HepG2 (cell line): Measurements from ENCODE around the gene DNLZ. TPM values are rescaled to one million over a fixed set of nuclear protein-coding genes. Genes with fewer than 3 reads are reported as not detected.

ENCODE experiments used
- CBX2 ChIP-seq, 2 experiments: fragments of 200-600 bp in 1 of 2; sonication (generic); formaldehyde crosslinking in 1 of 2; IDR thresholded peaks; 2 replicates each; pipeline versions ENCODE4 v1.7.0 to v1.8.1; 2018 to 2022; ENCODE audit warnings: low read depth in 2 of 2, low read length in 1 of 2, mild to moderate bottlenecking in 1 of 2, missing genetic modification reagents in 1 of 2
- CHD2 ChIP-seq: IDR thresholded peaks from 2 replicates; pipeline ENCODE4 v1.6.1; 2011; ENCODE audit warnings: low read depth, low read length, improper control_type of control experiment
- GABPB1 ChIP-seq: IDR thresholded peaks from 2 replicates; pipeline ENCODE4 v1.6.1; 2016; ENCODE audit warnings: mild to moderate bottlenecking, missing genetic modification reagents, moderate library complexity, missing compliant biosample characterization
- GLI4 ChIP-seq: sonication (generic); formaldehyde crosslinking; IDR thresholded peaks from 2 replicates; pipeline ENCODE4 v1.5.1; 2020; ENCODE audit warnings: missing genetic modification reagents, mild to moderate bottlenecking, moderate library complexity, borderline replicate concordance
- GPN1 ChIP-seq: sonication (generic); formaldehyde crosslinking; IDR thresholded peaks from 2 replicates; pipeline ENCODE4 v1.5.1; 2020; ENCODE audit warnings: missing genetic modification reagents, borderline replicate concordance
- KDM5B ChIP-seq: sonication (generic); formaldehyde crosslinking; IDR thresholded peaks from 2 replicates; pipeline ENCODE4 v1.4.0; 2020; ENCODE audit warnings: missing genetic modification reagents, mild to moderate bottlenecking, borderline replicate concordance
- MAFG ChIP-seq: sonication (generic); formaldehyde crosslinking; IDR thresholded peaks from 2 replicates; pipeline ENCODE4 v1.5.1; 2020; ENCODE audit warnings: mild to moderate bottlenecking, missing genetic modification reagents
- MTF1 ChIP-seq: sonication (generic); formaldehyde crosslinking; IDR thresholded peaks from 2 replicates; pipeline ENCODE4 v1.5.0; 2020; ENCODE audit warnings: missing genetic modification reagents
- NONO ChIP-seq, 2 experiments: fragments of 450-650 bp in 1 of 2; sonication (generic) in 1 of 2; formaldehyde crosslinking in 1 of 2; IDR thresholded peaks in 1 of 2; conservative IDR thresholded peaks in 1 of 2; 2 replicates each; pipeline versions ENCODE4 v1.6.1 to v1.8.0; 2017 to 2022; ENCODE audit warnings: mild to moderate bottlenecking in 1 of 2, missing genetic modification reagents in 1 of 2, moderate library complexity in 1 of 2
- PCBP2 ChIP-seq: fragments of 200-400 bp; formaldehyde crosslinking; optimal IDR thresholded peaks from 2 replicates; pipeline ENCODE3; 2018; ENCODE audit warnings: low read length, low read depth; ENCODE audit not compliant: poor library complexity, severe bottlenecking
- PTBP1 ChIP-seq: fragments of 200-400 bp; formaldehyde crosslinking; IDR thresholded peaks from 2 replicates; pipeline ENCODE4 v1.6.1; 2018; ENCODE audit warnings: low read length, low read depth; ENCODE audit not compliant: poor library complexity, severe bottlenecking
- RBM39 ChIP-seq: fragments of 200-400 bp; formaldehyde crosslinking; IDR thresholded peaks from one replicate; pipeline ENCODE4 v1.6.1; 2018; ENCODE audit warnings: antibody characterized with exemption, mild to moderate bottlenecking, low read depth, low read length; ENCODE audit not compliant: poor library complexity, severe bottlenecking
- SOX5 ChIP-seq: IDR thresholded peaks from 2 replicates; pipeline ENCODE4 v1.6.1; 2016; ENCODE audit warnings: borderline replicate concordance
- U2AF2 ChIP-seq: fragments of 200-400 bp; formaldehyde crosslinking; IDR thresholded peaks from 2 replicates; pipeline ENCODE4 v1.6.1; 2017; ENCODE audit warnings: low read depth, mild to moderate bottlenecking, low read length
- ZBTB20 ChIP-seq: sonication (generic); formaldehyde crosslinking; IDR thresholded peaks from 2 replicates; pipeline ENCODE4 v1.8.1; 2023; ENCODE audit warnings: missing genetic modification reagents, low read depth, mild to moderate bottlenecking, borderline replicate concordance
- ZFP41 ChIP-seq: sonication (generic); formaldehyde crosslinking; IDR thresholded peaks from 2 replicates; pipeline ENCODE4 v1.4.0; 2020; ENCODE audit warnings: mild to moderate bottlenecking, missing genetic modification reagents, borderline replicate concordance
- ZNF18 ChIP-seq: sonication (generic); formaldehyde crosslinking; IDR thresholded peaks from 2 replicates; pipeline ENCODE4 v1.8.0; 2022; ENCODE audit warnings: mild to moderate bottlenecking, missing genetic modification reagents; ENCODE audit not compliant: insufficient replicate concordance
- ZNF280B ChIP-seq: sonication (generic); formaldehyde crosslinking; IDR thresholded peaks from 2 replicates; pipeline ENCODE4 v1.5.0; 2020; ENCODE audit warnings: missing genetic modification reagents, mild to moderate bottlenecking, borderline replicate concordance
- ZNF30 ChIP-seq: sonication (generic); formaldehyde crosslinking; IDR thresholded peaks from 2 replicates; pipeline ENCODE4 v1.5.0; 2020; ENCODE audit warnings: mild to moderate bottlenecking, missing genetic modification reagents
- ZNF660 ChIP-seq: sonication (generic); formaldehyde crosslinking; IDR thresholded peaks from 2 replicates; pipeline ENCODE4 v1.5.1; 2020; ENCODE audit warnings: mild to moderate bottlenecking, low read depth, missing genetic modification reagents, borderline replicate concordance
- ZNF674 ChIP-seq: sonication (generic); formaldehyde crosslinking; IDR thresholded peaks from 2 replicates; pipeline ENCODE4 v1.5.0; 2020; ENCODE audit warnings: low read depth, mild to moderate bottlenecking, missing genetic modification reagents
- ZNF891 ChIP-seq: sonication (generic); formaldehyde crosslinking; IDR thresholded peaks from 2 replicates; pipeline ENCODE4 v1.5.0; 2020; ENCODE audit warnings: mild to moderate bottlenecking, missing genetic modification reagents
- polyA plus RNA-seq, 8 experiments: library from polyadenylated mRNA; depleted of rRNA in 3 of 8; stranded (reverse) in 7 of 8; unstranded in 1 of 8; fragments of >200 nt; fragmentation: Illumina TruSeq in 4 of 8; extraction: Trizol in 4 of 8; gene quantifications; 2 replicates each; pipeline versions ENCODE4 v1.2.1 to v1.2.3, GENCODE V29; 2011 to 2016; ENCODE audit warnings: low read depth in 4 of 8, missing spikeins in 1 of 8, mixed read lengths in 1 of 8; ENCODE audit not compliant: insufficient read depth in 1 of 8
- total RNA-seq, 5 experiments: library from RNA; depleted of rRNA; stranded (reverse); fragments of >200 nt; fragmentation: Illumina TruSeq; extraction: Trizol; gene quantifications; 2 replicates each; pipeline ENCODE4 v1.2.3, GENCODE V29; 2016; ENCODE audit warnings: low read depth in 1 of 5
- TF ChIP-seq, protein P1 (sequence below): sonication (generic); formaldehyde crosslinking; IDR thresholded peaks from 2 replicates; pipeline ENCODE4 v1.4.0; 2020; ENCODE audit warnings: missing genetic modification reagents, borderline replicate concordance

The DNLZ gene
- total and polyA plus RNA-seq, 2 of the 13 experiments (the other 11 are each of a cell fraction or from before 2014, with no cell fraction given) = 3.4 to 8.0 TPM

GRCh38 chr9:136363106-136363948 lies at the start of gene DNLZ (continued):
- peak; percentile 68 for TF ChIP-seq ZNF18 (CRISPR knock-in tag)
- TF ChIP-seq CHD2 = no peak
- TF ChIP-seq, protein P1, sequence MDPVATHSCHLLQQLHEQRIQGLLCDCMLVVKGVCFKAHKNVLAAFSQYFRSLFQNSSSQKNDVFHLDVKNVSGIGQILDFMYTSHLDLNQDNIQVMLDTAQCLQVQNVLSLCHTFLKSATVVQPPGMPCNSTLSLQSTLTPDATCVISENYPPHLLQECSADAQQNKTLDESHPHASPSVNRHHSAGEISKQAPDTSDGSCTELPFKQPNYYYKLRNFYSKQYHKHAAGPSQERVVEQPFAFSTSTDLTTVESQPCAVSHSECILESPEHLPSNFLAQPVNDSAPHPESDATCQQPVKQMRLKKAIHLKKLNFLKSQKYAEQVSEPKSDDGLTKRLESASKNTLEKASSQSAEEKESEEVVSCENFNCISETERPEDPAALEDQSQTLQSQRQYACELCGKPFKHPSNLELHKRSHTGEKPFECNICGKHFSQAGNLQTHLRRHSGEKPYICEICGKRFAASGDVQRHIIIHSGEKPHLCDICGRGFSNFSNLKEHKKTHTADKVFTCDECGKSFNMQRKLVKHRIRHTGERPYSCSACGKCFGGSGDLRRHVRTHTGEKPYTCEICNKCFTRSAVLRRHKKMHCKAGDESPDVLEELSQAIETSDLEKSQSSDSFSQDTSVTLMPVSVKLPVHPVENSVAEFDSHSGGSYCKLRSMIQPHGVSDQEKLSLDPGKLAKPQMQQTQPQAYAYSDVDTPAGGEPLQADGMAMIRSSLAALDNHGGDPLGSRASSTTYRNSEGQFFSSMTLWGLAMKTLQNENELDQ (CRISPR knock-in tag) = no peak
- TF ChIP-seq GABPB1 (CRISPR knock-in tag) = peak; percentile 94
- TF ChIP-seq PTBP1 = no peak
- TF ChIP-seq ZBTB20 = no peak
- TF ChIP-seq ZNF280B (CRISPR knock-in tag) = no peak; the same call in 1 of the 2 replicates
- no peak for TF ChIP-seq ZNF30 (CRISPR knock-in tag)
- no peak for TF ChIP-seq PCBP2
- TF ChIP-seq ZFP41 (CRISPR knock-in tag) = no peak
- TF ChIP-seq MTF1 (CRISPR knock-in tag) = peak; percentile 81; the same call in 1 of the 2 replicates
- TF ChIP-seq GPN1 = no peak
- TF ChIP-seq SOX5 (CRISPR knock-in tag) = 0 out of 2 replicates have a peak, but pooled peaks have one; percentile 19
- TF ChIP-seq U2AF2 = no peak
- TF ChIP-seq ZNF660 (CRISPR knock-in tag) = no peak
- TF ChIP-seq CBX2 (IDR thresholded peaks at IDR 0.05; ENCODE audit: low read depth, low read length) = no peak
- TF ChIP-seq CBX2 (CRISPR knock-in tag; IDR thresholded peaks at IDR 0.05; ENCODE audit: low read depth) = no peak
- no peak for TF ChIP-seq GLI4 (CRISPR knock-in tag)
- peak; percentile 93 for TF ChIP-seq ZNF891
- TF ChIP-seq ZNF674 (CRISPR knock-in tag) = no peak
- peak; percentile 91 for TF ChIP-seq RBM39
- TF ChIP-seq NONO (IDR thresholded peaks at IDR 0.05) = no peak
- TF ChIP-seq NONO (CRISPR knock-in tag; conservative IDR thresholded peaks at IDR 0.05) = peak; percentile 98
- peak; percentile 79; the same call in 1 of the 2 replicates for TF ChIP-seq KDM5B
- no peak for TF ChIP-seq MAFG (CRISPR knock-in tag)
